Peyer's patch (tissue), 4 donors: Measurements from ENCODE around the gene NDUFS7. TPM values are rescaled to one million over a fixed set of nuclear protein-coding genes. Genes with fewer than 3 reads are reported as not detected.
A peak's percentile ranks its signal among the peaks of the same experiment; 100 is the strongest.

ENCODE experiments used
- DNase-seq, 3 donors: peaks; one replicate each; pipeline ENCODE4 v3.0.0-alpha.2; 2017 to 2019
- H3K27ac ChIP-seq, 4 donors: fragments of 200-600 bp; sonication (generic); one replicate each; pipeline ENCODE4 v1.5.1; 2016 to 2019
- H3K27me3 ChIP-seq, 2 donors: fragments of 200-600 bp; sonication (generic); one replicate each; pipeline ENCODE4 v1.5.1; 2019
- H3K36me3 ChIP-seq, 3 donors: fragments of 200-600 bp; sonication (generic); one replicate each; pipeline ENCODE4 v1.5.1; 2016 to 2019
- H3K4me1 ChIP-seq, 4 donors: fragments of 200-600 bp; sonication (generic); one replicate each; pipeline ENCODE4 v1.5.1; 2016 to 2019
- H3K4me3 ChIP-seq, 4 donors: fragments of 200-600 bp; sonication (generic); 1 replicate in 3 of 4; 2 replicates in 1 of 4; pipeline ENCODE4 v1.5.1; 2016 to 2019; ENCODE audit warnings: mild to moderate bottlenecking in 1 of 4
- H3K9me3 ChIP-seq, 4 donors: fragments of 200-600 bp; sonication (generic); one replicate each; pipeline ENCODE4 v1.5.1; 2016 to 2019; ENCODE audit warnings: mild to moderate bottlenecking in 1 of 4
- POLR2A ChIP-seq, 2 donors: fragments of 450-650 bp; IDR thresholded peaks; one replicate each; pipeline ENCODE4 v1.5.1; 2017; ENCODE audit warnings: antibody characterized with exemption in 2 of 2, mild to moderate bottlenecking in 2 of 2, moderate library complexity in 2 of 2
- total RNA-seq, 4 donors: library from RNA; depleted of rRNA; stranded (reverse); fragments of >200 nt; gene quantifications; one replicate each; pipeline ENCODE4 v1.1.0, GENCODE V29; 2016
- TF ChIP-seq, protein P1 (sequence below), 6 experiments: fragments of 450-650 bp in 4 of 6; fragments of 200-600 bp in 2 of 6; sonication (generic) in 1 of 6; IDR thresholded peaks; one replicate each; pipeline ENCODE4 v1.5.1; 2017 to 2019; ENCODE audit warnings: antibody characterized with exemption in 6 of 6, mild to moderate bottlenecking in 3 of 6, moderate library complexity in 1 of 6

The NDUFS7 gene
- total RNA-seq, 4 donors from 2014 or later, result 99.9 to 165 (median 156) TPM

DNA sequence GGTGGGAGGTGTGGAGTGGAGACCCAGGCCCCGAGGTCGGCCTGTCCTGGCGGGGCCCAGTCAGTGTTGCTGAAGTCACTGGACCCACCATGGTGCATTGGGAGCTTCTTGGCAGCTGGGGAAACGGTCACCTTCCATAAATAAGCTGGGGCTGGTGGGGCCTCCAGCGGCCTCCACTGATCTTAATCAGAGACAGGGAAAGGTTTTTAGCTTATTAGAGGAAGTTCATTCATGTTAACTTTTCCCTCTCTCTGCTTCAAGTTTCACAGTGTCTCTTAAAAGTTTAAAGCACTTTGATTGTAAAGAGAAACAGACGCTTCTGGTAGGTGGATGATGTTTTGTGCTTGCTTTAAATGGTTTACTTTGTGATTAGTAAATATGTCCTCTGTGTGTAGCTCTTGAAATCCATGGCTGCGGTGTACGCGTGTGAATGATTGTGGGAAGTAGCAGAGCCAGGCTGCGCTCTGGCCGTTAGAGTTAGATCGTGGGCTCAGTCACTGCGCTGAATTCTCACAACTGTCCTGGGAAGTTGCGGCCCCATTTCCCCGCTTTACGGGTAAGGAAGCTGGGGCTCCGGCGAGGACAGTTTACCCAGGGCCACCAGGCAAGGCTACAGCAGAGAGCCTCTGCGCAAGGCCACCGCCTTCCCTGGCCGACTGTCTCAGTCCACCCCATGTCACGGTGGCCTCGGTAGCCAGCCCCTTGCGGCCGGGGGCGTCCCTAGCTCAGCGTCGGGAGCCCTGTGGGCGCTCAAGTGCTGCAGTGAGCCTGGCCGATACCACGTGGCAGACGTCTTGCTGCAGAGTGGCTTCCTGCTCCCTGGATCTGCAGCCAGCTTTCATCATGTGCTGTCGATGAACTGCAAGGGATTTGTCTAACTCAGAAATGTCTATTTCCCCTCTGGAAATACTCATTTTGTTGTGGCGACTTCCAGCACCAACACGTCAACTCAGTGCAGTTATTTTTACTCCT lies 16.5 kb upstream of the NDUFS7 start:
- no peaks in the 10 kb centered on the region for H3K9me3 ChIP-seq
- peaks cover 0 to 3% (median 0%) of the 10 kb centered on the region in 4 donors for H3K4me1 ChIP-seq
- H3K27ac ChIP-seq, result no peak overlapping the region
- H3K36me3 ChIP-seq, result peaks cover 0 to 86% (median 0%) of the 10 kb centered on the region in 3 donors
- DNase-seq, result no peak
- no peaks in the 10 kb centered on the region for H3K27me3 ChIP-seq
- no peak overlapping the region for H3K4me3 ChIP-seq
- no peak for TF ChIP-seq POLR2A (IDR thresholded peaks at IDR 0.05)
- TF ChIP-seq, protein P1, sequence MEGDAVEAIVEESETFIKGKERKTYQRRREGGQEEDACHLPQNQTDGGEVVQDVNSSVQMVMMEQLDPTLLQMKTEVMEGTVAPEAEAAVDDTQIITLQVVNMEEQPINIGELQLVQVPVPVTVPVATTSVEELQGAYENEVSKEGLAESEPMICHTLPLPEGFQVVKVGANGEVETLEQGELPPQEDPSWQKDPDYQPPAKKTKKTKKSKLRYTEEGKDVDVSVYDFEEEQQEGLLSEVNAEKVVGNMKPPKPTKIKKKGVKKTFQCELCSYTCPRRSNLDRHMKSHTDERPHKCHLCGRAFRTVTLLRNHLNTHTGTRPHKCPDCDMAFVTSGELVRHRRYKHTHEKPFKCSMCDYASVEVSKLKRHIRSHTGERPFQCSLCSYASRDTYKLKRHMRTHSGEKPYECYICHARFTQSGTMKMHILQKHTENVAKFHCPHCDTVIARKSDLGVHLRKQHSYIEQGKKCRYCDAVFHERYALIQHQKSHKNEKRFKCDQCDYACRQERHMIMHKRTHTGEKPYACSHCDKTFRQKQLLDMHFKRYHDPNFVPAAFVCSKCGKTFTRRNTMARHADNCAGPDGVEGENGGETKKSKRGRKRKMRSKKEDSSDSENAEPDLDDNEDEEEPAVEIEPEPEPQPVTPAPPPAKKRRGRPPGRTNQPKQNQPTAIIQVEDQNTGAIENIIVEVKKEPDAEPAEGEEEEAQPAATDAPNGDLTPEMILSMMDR (IDR thresholded peaks at IDR 0.05), result no peak

DNA sequence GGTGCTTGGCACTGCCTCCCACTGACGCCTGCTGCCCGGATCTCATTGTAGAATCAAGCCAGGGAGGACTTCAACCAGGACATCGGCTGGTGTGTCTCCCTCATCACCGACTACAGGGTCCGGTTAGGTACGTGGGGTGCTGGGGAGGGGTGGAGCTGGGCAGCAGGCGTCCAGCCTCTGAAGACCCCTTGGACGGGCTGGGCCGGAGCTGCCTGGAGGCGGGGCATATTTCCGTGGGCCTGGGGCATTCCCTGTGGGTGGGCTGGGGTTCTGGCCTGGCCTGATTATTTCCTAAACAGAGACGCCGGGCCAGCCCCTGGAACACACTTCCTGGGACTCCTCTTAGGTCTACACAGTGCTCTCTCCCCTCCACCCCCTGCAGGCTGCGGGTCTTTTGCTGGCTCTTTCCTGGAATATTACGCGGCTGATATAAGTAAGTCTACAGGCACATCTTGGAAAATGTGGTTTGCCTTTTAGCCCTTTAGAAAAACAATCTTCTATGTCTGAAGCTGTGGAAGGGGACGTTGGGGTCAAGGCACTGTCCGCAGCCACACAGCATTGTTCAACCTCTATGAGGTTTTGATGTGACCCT lies 14.4 kb upstream of the NDUFS7 start:
- peaks cover 0 to 90% (median 0%) of the 10 kb centered on the region in 3 donors for H3K36me3 ChIP-seq
- no peaks in the 10 kb centered on the region for H3K9me3 ChIP-seq
- peaks cover 0 to 13% (median 0%) of the 10 kb centered on the region in 4 donors for H3K4me1 ChIP-seq
- TF ChIP-seq, protein P1 (IDR thresholded peaks at IDR 0.05), result no peak
- TF ChIP-seq POLR2A (IDR thresholded peaks at IDR 0.05), result no peak
- no peaks in the 10 kb centered on the region for H3K27me3 ChIP-seq
- H3K4me3 ChIP-seq, result no peak overlapping the region
- DNase-seq, result no peak
- H3K27ac ChIP-seq, result no peak overlapping the region

DNA sequence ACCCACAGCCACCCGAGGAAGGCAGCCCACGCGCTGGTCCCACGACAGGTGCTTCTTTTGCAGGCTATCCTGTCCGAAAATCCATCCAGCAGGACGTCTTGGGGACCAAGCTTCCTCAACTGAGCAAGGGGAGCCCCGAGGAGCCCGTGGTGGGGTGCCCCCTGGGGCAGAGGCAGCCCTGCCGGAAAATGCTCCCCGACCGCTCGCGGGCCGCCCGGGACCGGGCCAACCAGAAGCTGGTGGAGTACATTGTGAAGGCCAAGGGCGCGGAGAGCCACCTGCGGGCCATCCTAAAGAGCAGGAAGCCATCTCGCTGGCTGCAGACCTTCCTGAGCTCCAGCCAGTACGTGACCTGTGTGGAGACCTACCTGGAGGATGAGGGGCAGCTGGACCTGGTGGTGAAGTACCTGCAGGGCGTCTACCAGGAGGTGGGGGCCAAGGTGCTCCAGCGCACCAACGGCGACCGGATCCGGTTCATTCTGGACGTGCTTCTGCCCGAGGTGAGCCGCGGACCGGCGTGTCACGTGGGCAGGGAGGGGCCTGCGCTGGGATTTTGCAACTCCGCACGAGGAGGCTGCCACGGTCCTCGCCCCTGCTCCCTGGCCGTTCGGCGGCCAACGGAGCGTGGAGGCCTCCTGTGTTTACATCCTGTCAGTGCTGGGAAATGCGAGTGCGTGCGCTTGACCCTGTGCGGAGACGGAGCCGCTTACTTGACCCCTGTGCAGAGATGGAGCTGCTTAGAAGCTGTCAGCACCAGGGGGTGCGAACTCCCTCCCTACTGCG lies 12.9 kb upstream of the NDUFS7 start:
- Histone ChIP-seq H3K4me3 (no peak overlapping the region), H3K36me3 (peaks cover 0 to 87% (median 0%) of the 10 kb centered on the region in 3 donors), H3K4me1 (peaks cover 0 to 13% (median 0%) of the 10 kb centered on the region in 4 donors), H3K27me3 (no peaks in the 10 kb centered on the region), H3K27ac (peak overlapping the region in 1 of 4 donors; percentile 3), H3K9me3 (no peaks in the 10 kb centered on the region)
- DNase-seq, result peak in 1 of 3 donors; percentile 46
- TF ChIP-seq, protein P1 (IDR thresholded peaks at IDR 0.05), result no peak
- no peak for TF ChIP-seq POLR2A (IDR thresholded peaks at IDR 0.05)

DNA sequence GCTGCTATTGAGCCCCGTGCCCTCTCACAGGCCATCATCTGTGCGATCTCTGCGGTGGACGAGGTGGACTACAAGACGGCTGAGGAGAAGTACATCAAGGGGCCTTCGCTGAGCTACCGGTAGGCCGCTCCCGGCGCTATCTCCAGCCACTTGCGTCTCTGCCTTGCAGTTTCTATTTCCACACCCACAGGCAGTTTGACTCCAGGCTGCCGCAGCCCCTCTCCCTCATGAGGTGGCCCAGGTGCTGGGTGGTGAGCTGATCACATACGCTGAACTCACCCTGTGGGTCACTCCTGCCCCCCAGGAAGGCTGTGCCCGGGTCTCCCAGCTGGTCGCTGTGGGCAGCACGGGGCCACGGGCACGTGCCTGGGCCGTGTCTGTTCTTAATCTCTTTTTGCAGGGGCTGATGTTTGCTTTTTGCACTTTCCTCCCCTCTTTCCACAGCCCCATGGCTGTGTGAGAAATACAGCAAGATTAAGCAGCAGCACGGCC lies 10.6 kb upstream of the NDUFS7 start:
- Histone ChIP-seq H3K27me3 (no peaks in the 10 kb centered on the region), H3K9me3 (no peaks in the 10 kb centered on the region), H3K4me3 (no peak overlapping the region), H3K27ac (peak overlapping the region in 2 of 4 donors; percentile 65 to 66), H3K36me3 (peaks cover 0 to 75% (median 0%) of the 10 kb centered on the region in 3 donors), H3K4me1 (peaks cover 0 to 13% (median 0%) of the 10 kb centered on the region in 4 donors)
- DNase-seq, result peak in 1 of 3 donors; percentile 43
- TF ChIP-seq, protein P1 (IDR thresholded peaks at IDR 0.05), result no peak
- TF ChIP-seq POLR2A (IDR thresholded peaks at IDR 0.05), result no peak
